Kidney tubule cell (primary cell): ENCODE measurements around the gene DNM3.

ENCODE experiments used
- DNase-seq: peaks from one replicate; pipeline ENCODE4 v3.0.0-alpha.2; 2018; ENCODE audit warnings: low spot score

Gene DNM3

DNA sequence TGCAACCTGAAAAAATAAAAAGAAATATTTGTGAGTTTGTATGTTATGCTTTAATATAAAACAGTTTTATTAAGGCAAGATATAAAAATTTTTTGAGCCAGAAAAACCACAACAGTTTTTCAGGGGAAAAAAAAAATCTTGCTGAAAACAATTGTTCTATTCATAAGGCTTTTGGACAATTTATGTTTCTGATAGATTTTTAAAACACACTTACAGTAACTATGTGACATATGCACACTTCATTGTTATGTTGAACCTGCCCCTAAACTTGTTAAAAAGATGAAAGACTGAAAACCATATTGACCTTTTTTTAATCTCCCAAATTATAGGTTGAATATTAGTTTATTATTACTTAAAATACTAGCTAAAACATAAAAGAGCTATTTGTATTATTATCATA, 299.3 kb downstream of the DNM3 start:
- no peak for DNase-seq

GRCh38 chr1:172141341-172141881, 300.1 kb downstream of the DNM3 start:
- no peak for DNase-seq

DNA sequence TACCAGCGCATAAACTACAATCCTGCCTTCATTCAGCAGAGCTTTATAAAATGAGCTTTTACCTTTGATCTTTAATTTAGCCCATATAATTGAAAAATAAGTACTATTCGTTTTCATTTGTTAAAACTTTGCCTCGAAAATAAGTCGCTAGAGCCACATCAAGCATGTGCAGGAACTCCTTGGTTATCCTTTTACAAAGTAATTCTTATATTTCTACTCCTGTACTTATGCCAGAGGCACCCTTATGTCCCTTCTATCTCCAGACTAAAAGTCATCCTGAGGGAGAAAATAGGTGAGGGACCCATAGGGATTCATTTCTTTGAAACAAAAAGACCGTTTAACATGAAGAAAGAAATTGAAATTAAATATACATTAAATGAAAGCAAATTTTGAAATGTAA, 301.0 kb downstream of the DNM3 start:
- DNase-seq: no peak

DNA sequence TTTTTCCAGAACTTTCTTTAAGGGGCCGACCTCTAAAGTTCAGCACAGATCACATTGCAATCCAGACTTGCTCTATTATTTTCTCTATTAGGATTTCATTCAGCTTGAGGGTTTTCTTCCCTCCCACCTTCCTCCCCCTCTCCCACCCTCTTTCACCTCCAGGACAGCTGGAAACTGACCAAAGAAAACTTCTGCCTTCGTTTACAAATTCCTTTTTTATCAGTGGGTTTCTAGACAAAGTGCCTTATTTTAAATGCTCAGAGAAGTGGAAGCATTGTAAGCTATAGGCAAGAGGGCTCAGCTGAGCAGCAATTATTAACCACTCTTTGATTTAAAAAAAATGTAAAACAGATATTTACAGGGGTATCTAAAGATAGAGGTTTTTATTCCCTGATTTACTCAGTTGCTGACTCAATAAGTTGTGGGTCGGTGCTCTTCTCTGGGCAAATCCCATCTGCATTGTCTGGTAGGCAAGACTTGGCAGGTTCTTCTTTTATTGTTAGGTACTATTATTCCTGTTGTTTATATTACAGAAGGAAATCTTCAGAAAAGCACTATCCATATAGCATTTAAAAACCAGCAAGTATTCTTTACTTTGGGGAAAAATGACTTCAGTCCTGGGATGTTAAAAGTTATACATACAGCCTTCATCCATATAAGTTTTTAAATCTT, 302.2 kb downstream of the DNM3 start:
- DNase-seq: peak; percentile 9

DNA sequence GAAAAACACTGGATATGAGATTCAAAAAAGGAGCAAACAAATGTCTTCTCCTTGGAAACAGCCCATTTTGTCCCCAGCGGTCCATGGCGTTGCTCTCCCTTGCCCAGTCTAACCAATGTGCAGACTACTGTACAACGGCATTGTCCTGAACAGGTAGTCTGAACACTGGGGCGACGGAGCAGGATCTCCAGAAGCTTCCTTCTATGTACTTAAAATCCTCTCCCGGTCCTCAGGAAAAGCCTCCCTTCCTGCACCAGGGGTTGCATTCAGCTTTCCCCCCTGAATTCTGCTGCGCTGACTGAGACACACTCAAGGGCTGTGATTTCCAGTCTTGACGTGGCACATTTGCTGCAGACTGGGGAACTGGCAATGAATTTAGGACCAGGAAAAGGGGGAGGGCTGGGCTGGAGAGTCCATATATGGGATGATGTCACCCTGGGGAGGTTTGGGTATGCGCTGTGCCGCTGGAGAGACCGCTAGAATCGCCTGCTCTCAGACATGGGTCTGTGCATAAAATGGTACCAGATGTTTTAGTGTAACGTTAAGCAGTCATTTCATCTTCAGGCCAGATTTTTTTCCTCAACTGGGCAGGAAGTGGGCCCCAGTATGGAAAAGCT, 303.3 kb downstream of the DNM3 start:
- no peak for DNase-seq

- DNase-seq: no peak
Observed at GRCh38 chr1:172145231-172145651, 303.9 kb downstream of the DNM3 start.

GRCh38 chr1:172145656-172146055, 304.4 kb downstream of the DNM3 start:
- no peak for DNase-seq

DNA sequence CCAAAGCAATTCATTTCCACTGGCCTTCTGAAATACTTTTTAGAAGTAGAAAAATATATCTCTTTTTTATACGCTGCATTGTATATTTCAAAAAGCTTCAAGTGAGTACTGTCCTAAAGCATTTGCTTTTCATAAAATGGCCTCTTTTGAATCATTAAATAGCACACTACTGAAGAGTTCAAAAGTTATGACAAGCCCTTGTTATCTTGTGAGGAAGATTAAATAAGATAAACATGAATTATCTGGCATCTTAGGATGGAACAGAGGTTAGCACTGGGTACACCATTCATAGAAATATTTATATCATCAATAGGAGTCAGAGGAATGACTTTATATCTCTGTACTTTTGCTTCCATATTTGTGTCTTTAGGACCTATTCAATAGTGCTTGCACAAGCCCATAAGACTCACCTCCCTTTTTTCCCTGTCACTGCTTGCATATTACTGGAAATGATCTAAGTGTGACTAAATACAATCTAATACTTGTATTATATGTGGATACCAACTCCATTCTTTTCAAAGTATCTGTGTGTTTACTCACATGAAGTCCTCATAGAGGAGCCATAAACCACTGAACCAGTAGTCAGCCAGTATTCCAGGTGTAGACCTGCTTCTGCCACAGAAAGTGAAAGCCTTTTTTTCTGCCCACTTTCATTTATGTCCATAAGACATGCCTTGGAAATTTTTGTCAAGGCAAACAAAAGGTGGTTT, 305.0 kb downstream of the DNM3 start:
- peak; percentile 15 for DNase-seq

DNA sequence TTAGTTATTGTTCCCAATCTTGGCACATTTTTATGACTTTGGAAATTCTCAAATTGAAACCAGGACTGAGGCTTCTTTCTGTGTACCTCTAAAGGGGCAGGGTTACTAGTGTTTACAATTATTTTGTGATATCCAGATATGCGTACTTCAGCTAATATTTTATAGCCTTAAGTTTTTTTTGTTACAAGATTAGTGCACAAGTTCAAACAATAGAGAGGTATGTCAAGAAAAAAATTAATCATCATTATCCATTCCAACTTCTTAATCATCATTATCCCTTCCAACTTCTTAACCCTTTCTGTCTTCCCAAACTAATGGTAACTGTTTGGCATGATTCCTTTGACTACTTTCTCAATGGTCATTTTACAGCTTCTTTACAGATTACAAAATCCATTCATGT, 306.2 kb downstream of the DNM3 start:
- no peak for DNase-seq

- no peak for DNase-seq
Observed at GRCh38 chr1:172148213-172148612, 306.9 kb downstream of the DNM3 start.

- no peak for DNase-seq
Observed at GRCh38 chr1:172148707-172149106, 307.4 kb downstream of the DNM3 start.

DNA sequence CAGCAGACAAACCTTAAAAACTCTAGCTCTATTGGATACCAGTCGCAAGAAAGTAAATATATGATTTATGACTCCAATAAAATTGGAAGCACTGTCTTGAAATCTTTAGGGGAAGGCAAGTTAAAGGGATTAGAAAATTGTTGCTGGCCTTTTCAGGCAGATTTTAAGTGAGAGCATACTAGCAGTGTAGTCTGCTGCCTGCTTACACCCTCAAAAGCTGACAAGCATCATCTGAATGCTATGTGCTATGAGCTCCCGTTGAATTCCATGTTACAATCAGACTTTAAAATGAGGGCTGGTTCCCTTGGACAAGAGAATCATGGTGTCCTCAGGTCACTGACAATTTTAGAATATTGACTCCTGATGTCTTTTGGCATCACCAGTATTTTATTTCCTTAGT, 308.0 kb downstream of the DNM3 start:
- DNase-seq: no peak

DNA sequence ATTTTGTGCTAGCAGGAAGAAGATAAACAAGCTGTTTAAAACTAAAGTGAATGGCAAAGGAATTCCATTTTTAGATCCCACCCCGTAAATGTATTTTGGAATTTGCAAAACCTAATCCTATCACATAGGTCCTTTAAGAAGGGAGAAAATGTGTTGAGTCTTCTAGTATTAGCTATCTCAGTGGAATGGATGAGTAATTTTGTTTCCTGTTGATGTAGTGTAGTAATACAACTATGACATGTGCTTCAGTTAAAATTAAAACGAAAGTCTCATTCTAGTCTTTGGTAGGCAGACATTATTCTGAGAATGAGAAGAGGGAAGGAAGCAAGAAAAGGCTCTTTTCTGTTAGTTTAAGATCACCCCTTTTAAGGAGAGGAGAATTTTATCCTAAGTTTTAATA, 313.3 kb downstream of the DNM3 start:
- peak; percentile 79 for DNase-seq

DNA sequence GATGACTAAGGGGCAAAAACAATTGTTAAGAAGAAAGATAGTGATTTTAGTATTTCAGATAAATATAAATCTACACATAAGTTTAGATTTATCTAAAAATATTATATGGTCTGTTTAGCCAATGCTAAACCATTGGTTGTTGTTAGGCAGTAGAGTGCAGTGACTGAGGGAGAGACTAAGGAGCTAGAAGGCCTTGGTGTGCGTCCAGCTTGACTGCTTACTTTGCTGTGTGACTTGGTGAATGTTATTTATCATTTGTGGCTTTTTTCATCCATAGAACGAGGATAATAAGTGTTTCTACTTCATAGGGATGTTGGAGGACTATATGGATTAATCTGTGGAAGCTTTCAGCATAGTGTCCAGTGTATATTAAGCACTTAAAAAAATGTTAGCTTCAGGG, 314.5 kb downstream of the DNM3 start:
- DNase-seq: no peak

DNA sequence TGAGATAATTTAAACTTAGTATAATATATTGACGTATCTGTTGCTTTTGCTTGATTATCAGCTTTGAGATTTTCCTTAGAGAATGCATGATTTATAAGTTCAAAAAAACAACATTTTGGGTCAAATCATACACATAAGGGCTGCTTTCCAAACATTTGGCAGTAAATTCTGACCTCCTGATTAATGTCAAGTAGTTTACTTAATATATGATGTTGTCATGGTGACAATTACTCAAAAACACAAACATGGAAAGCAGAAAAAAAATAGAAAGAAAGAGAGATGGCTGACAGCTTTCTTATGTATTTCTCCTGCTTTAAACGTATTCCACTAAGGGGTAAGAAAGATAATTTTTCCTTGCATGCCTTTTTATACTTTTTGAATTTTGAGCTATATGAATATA, 320.9 kb downstream of the DNM3 start:
- DNase-seq: no peak

DNA sequence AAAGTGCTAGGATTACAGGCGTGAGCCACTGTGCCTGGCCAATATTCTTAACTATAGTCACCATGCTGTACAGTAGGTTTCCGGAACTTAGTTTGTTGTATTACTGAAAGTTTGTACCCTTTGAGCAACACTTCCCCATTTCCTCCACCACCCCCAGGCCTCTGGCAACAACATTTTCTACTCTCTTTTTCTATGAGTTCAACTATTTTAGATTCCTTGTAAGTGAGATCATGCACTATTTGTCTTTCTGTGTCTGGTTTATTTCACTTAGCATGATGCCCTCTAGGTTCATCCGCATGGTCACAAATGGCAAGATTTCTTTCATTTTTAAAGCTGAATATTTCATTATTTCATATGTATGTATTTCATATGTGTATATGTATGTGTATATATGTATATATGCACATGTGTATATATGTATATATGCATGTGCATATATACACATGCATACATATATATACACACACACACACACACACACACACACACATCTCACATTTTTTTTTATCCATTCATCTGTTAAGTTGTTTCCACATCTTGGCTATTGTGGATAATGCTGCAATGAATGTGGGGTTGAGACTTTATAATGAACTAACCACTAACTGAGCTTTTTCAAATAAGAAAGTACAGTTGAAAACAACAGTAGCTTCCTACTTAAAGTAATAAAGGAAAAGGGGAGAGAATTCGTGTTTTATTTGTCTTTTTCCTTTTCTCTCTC, 322.4 kb downstream of the DNM3 start:
- peak; percentile 71 for DNase-seq

GRCh38 chr1:172165403-172165802, 324.1 kb downstream of the DNM3 start:
- peak; percentile 18 for DNase-seq

DNA sequence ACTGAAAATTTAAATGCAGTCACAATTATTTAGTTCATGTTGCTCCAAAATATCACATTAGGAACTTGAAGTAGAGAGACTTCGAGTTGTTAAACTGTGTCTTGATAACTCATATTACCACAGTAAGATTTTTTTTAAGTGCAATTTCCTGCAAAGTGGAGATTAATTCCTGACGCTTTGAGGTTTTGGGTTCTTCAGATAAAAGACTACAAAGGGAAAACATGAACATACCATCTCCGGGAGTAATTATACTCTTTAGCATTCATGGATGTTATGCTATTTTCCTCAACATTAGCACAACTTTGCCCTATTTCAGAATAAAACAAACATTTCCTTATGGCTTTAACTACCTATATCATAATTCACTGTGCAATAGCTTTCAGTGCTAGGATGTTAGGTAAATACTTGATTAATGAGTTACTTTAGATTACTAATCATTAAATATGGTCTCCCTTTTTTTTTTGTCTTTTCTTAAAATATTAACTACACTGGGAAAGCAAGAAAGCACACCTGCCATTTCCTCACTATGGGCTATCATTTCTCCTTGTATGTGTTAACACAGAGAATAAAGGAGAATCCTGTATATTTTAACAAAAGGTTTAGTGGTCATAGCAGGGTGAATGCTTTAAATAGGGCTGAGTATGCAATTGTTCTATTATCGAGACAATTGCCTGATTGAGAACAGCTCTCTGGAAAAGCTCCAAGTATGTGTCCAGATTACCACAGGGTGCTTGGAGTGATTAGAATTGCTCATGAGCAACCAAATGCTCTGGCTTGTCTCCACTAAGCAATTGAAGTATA, 326.7 kb downstream of the DNM3 start:
- DNase-seq: peak; percentile 81

DNA sequence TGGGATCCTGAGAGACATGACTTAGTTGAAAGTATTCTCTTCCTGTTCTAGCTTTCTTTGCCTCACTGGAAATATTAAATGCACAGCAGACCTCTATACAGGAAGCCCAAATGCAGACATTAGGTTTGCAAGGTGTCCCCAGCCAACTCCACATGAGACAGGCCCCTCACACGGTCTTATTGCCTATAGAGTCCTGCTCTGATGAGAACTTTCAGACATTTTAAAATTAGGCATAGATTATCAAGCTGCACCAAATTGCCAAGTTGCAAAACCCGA, 327.2 kb downstream of the DNM3 start:
- DNase-seq: no peak

GRCh38 chr1:172169836-172170235, 328.5 kb downstream of the DNM3 start:
- DNase-seq: no peak

DNA sequence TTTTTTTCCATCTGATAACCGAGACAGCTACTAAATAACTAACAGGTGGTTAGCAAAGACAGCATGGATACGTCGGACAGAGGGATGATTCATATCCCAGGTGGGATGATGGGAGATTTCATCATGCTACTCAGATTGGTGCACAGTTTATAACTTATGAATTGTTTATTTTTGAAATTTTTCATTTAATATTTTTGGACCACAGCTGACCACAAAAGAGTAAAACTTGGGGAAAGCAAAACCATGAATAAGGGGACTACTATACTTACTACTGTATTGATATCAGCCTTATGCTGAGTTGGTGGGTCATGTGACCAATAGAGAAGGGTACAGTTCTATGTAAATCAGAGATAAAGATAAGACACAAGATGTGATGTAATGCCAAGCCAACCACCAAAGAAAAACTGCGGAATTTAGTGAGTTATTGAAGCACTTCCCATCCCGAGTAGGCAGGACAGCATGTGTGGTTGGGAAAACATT, 331.1 kb downstream of the DNM3 start:
- no peak for DNase-seq

DNA sequence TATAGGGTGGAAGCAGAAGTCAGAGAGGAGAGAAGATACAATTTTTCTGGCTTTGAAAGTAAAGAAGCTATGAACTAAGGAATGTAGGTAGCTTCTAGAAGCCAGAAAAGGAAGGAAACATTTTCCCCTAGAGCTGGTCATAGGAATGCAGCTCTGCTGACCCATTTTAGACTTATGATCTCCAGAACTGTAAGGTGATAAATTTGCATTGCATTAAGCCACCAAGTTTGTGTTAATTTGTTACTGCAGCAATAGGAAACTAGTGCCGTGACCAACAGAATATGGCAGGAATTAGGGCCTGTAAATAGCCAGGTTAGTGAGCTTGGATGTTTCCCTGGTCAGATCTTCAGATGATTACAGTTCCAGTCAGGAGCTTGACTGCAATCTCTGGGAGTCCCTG, 334.9 kb downstream of the DNM3 start:
- DNase-seq: peak; percentile 11
